Measurements from ENCODE around the gene PGBD4. TPM values are rescaled to one million over a fixed set of nuclear protein-coding genes. Genes with fewer than 3 reads are reported as not detected.

Gene PGBD4
- polyA plus RNA-seq (2012; ENCODE audit: insufficient read depth, insufficient read length) = 2.3 TPM

DNA sequence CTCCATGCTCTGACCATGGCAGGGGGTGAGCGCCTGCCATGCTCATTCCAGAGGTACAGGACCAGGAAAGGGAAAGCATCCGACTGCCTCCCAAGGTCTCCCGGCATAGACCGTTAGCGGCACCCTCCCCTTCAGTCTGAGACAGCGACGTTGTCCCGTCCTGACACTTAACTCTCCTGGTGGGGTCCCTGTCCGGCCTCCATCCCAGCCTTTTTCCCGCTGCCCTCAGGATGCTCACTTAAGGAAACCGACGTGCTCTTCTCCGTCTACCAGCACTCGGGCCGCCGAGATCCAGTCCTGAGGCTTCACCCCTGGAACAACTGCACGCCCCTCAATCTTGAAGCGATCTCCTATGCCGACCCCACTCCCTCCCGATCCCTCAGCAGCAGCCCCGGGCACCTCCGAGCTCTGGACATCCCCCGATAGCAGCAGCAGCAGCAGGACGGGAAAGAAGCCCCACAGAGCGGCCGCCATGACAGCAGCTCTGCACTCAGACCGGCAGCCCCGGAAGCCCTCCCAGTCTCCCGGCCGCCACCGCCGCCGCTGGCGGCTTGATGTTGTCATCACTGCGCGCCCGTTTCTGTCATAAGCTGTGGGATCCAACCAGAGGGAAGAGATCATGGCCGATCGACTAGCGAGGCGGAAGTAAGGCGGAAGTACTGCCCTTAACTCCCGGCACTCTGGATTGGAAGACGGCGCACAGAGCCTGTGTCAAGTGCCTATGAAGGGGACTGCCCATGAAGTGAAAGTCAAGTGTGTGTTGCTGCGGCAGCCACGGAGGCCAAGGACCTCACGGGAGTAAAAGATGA lies at the start of gene PGBD4, which contains the start of gene EMC7:
TSS of gene PGBD4 (plus strand) at position 718 of the 809 bp plus-strand sequence. CDS start 449 bp downstream, outside the sequence.
TSS of gene EMC7 (minus strand) at position 497 of the 809 bp plus-strand sequence. CDS start at position 474, 23 bp downstream.
- H3K4me3 ChIP-seq (ENCODE audit: low read length) = peak within 1 kb of the TSS; percentile 80
- DNase-seq (ENCODE audit: low read depth, low spot score) = peak; percentile 99

DNA sequence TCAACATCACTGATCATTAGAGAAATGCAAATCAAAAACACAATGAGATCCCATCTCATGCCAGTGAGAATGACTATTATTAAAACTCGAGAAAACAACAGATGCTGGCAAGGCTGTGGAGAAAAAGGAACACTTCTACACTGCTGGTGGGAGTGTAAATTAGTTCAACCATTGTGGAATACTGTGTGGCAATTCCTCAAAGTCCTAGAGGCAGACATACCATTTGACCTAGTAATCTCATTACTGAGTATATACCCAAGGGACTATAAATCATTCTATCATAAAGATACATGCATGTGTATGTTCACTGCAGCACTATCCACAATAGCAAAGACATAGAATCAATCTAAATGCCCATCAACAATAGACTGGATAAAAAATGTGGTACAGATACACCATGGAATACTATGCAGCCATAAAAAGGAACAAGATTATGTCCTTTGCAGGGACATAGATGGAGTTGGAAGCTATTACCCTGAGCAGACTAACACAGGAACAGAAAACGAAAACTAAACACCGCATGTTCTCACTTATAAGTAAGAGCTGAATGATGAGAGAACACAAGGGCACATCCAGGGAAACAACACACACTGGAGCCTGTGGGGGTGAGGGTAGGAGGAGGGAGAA lies 47.7 kb upstream of the PGBD4 start:
- no peak overlapping the region for H3K4me3 ChIP-seq (ENCODE audit: low read length)
- DNase-seq (ENCODE audit: low read depth, low spot score) = no peak

DNA sequence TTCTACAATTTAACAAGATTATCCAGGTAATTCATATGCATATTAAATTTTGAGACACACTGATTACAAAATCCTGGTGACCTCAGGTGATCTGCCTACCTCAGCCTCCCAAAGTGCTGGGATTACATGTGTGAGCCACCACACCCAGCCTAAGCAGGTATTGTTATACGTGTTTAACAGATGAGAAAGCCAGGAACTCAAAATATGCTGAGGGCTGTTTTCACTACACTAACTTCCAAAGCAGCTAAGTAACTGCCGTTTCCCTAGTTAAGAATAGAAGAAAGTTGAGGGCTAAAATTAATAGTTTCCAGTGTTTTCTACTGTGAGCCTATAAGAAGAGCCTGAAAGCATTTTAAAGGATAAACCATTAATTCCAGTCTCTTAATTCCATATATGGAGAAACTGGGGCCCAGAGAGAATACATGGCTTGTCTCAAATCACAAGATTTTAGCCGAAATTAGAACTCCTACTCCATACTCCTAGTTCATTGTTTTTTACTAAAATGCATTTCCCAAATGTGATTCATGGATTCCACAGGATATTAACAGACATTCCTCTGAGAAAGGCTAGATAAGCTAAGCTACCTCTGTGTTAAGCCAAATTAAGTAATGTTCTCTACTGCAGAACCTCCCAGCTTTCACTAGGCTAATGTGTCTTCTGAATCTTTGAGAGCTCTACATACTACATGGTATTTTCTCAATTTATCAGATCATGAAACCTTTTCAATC lies 45.9 kb upstream of the PGBD4 start:
- DNase-seq (ENCODE audit: low read depth, low spot score) = no peak
- H3K4me3 ChIP-seq (ENCODE audit: low read length) = no peak overlapping the region

DNA sequence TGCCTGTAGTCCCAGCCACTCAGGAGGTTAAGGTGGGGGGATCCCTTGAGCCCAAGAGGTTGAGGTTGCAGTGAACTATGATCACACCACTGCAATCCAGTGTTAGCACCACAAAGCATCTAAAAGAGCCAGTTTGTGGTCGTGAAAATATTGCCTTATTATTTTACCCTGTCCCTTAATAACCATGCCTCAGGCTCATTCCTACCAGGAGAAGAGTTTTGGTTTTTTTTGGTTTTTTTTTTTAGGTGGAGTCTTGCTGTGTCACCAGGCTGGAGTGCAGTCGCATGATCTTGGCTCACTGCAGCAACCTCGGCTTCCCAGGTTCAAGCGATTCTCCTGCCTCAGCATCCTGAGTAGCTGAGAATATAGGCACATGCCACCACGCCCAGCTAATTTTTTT lies 45.0 kb upstream of the PGBD4 start:
- no peak overlapping the region for H3K4me3 ChIP-seq (ENCODE audit: low read length)
- no peak for DNase-seq (ENCODE audit: low read depth, low spot score)

DNA sequence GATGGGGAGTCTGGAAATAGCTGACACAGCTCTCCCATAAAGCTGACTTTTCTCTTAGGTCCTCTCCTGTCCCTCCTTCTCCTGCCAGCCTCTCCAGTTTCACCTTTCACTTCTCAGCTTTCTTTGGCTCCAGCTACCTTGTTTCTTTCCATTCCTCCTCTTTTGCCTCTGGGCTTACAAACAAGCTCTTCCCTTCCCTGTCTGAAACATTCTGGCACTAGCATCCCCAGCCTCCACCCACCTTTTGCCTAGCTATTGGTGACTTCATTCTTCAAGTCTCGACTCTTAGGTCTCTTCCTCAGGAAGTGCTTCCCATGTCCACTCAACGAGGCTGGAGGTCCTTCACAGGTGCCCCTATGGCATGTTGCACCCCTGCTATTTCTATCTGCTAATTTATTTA lies 42.4 kb upstream of the PGBD4 start:
- no peak overlapping the region for H3K4me3 ChIP-seq (ENCODE audit: low read length)
- DNase-seq (ENCODE audit: low read depth, low spot score) = no peak

DNA sequence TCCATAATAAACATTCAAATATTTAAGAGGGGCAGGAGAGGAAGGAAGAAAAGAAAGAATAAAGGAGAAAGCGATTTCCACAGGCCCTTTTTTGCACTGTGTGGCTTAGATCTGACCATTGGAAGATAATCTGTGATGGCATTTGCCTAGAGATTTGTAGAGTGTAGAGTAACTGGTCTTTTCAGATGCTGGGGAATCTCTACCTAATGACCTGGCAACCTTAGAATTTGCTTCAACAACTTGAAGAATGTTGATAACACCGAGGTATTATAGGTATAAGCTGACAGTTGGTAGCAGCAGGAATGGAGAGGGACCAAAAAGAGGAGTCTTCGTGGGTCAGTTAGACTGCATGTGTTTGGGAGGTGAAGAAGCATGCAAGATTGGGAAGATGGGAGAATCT lies 41.9 kb upstream of the PGBD4 start:
- DNase-seq (ENCODE audit: low read depth, low spot score) = no peak
- H3K4me3 ChIP-seq (ENCODE audit: low read length) = no peak overlapping the region

DNA sequence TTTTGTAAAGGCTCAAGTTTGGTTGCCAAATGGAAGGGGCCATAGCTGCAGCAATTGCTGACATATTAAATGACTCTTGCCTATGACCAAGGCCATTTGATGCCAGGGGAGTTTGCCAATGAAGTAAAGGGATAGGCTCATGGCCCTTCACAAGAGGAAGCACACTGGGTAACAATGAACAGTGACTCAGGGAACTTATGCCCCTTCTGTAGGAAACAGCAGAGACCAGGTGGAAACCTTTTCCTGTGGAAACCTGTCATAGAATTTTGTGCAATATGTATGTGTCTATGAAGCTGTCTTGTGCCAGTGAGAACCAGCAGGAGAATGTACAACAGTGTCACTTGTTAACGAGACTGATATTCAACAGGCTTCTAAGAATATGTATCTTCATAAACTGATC lies 37.4 kb upstream of the PGBD4 start:
- H3K4me3 ChIP-seq (ENCODE audit: low read length) = no peak overlapping the region

DNA sequence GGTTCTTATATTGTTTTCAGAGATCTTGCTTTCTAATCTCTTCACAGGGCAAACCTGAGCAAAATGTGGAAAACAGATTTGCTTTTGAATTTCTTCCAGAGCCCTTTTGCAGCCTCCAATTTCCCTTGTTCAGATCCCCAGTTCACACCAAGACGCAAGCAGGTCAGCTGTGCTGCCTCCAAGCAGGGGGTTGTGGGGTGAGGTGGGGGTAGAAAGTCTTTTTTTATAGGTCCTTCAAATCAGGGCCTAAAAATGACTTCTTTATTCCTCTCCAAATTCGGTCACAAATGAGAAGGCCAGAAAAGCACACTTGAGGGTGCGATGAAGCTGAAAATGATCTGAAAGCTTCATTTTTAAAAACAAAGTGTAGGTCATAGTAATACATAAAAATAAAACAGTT lies 36.6 kb upstream of the PGBD4 start:
- H3K4me3 ChIP-seq (ENCODE audit: low read length) = no peak overlapping the region
- no peak for DNase-seq (ENCODE audit: low read depth, low spot score)

More for the DNA sequence above, 37.4 kb upstream of the PGBD4 start:
- DNase-seq (ENCODE audit: low read depth, low spot score) = no peak

DNA sequence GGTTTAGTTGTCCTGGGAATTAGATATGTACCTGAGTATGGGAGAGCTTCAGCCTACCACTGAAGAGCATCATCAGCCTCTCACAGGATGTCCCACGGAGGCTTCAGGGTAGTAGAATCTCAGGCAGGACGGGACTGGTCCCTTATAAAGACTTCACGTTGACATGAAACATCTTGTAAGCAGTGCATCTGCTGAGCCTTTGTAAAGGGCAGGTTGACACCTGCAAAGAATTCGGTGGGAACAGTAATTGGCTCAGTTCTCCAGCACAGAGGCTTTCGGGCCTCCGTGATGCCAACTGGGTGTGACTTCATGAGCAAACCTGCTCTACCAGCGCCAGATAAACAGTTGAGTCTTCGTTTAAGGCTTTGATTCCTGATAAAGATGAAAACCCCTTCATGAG lies 35.9 kb upstream of the PGBD4 start:
- no peak for DNase-seq (ENCODE audit: low read depth, low spot score)

DNA sequence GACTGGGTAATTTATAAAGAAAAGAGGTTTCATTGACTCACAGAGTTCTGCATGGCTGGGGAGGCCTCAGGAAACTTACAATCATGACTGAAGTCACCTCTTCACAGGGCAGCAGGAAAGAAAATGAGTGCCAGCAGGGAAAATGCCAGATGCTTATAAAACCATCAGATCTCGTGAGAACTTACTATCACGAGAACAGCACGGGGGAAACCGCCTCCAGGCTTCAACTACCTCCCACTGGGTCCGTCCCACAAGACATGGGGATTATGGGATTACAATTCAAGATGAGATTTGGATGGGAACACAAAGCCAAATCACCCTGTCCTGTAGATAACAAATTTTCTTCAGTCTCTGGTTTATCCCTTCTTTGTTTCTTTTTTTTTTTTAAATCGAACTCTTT lies 31.9 kb upstream of the PGBD4 start:
- H3K4me3 ChIP-seq (ENCODE audit: low read length) = no peak overlapping the region
- DNase-seq (ENCODE audit: low read depth, low spot score) = no peak

More for the DNA sequence above, 35.9 kb upstream of the PGBD4 start:
- no peak overlapping the region for H3K4me3 ChIP-seq (ENCODE audit: low read length)

DNA sequence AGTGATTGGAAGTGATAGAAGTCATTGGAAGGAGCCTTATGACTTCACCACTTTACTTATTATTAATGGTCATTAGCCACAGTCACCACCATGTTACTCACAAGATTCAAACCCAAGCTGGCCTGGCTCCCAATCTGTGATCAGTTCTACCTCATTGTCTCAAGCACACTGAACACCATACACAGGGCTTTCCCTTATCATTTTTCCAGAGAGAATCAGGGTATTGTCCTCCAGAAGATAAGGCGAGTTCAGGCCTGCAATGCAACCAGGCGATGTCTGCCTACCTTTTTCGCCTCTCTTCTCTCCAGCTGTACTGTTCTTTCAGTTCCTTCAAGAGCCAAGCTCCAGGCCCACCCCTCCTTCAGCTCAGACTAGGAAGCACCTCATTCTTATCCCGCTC lies 25.1 kb upstream of the PGBD4 start:
- no peak for DNase-seq (ENCODE audit: low read depth, low spot score)
- H3K4me3 ChIP-seq (ENCODE audit: low read length) = no peak overlapping the region

DNA sequence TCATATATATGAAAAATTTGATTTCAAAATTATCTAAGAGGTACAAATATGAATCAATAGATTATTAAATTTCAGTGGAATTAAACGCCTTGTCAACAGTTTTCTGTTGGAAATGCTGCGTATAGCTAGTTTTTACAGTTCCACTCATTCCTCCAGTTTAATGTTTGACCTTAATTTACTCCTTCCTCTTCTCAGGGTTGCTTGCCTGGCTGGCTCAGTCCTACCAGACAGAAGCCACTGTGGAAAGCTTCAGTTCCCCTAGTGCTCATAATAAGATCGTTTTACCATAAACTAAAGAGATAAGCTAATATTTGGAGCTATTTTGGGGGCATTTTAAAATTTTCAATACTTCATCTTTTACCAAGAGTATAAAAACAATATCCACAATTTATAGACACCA lies 23.0 kb upstream of the PGBD4 start:
- DNase-seq (ENCODE audit: low read depth, low spot score) = no peak
- H3K4me3 ChIP-seq (ENCODE audit: low read length) = no peak overlapping the region

DNA sequence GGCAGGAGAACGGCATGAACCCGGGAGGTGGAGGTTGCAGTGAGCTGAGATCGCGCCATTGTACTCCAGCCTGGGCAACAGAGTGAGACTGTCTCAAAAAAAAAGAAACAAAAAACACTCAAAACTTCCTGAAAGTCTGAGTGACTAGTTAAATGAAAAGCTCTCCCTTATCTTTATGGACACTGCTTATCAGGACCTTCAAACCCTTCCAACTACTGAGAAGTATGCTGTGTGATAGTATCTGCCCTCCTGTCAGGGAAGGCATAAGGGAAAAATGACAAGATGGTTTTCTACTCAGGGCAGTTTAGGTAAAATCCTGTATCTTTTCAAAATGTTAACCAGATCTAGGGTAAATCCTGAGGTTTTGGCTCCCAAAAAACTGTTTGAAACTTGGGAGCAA lies 22.0 kb upstream of the PGBD4 start:
- H3K4me3 ChIP-seq (ENCODE audit: low read length) = no peak overlapping the region
- no peak for DNase-seq (ENCODE audit: low read depth, low spot score)

DNA sequence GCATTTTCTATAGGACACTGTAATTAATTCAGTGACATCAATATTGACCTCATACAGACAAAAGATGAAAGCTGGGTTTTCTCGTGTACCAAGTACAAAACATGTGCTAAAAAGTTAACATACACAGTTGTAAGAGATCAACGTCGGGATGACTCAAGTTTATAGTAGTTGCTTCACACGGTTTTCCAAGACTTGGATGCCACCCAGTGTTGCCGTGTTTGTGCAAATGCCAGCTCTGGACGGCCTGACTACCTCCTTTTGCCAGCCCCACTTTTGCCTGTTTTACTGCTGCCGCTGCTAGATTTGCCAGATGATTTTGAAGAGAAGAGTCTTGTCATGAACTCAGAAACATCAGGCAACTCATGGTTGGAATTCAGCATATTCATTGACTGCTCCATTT lies 17.8 kb upstream of the PGBD4 start:
- no peak for DNase-seq (ENCODE audit: low read depth, low spot score)
- no peak overlapping the region for H3K4me3 ChIP-seq (ENCODE audit: low read length)

DNA sequence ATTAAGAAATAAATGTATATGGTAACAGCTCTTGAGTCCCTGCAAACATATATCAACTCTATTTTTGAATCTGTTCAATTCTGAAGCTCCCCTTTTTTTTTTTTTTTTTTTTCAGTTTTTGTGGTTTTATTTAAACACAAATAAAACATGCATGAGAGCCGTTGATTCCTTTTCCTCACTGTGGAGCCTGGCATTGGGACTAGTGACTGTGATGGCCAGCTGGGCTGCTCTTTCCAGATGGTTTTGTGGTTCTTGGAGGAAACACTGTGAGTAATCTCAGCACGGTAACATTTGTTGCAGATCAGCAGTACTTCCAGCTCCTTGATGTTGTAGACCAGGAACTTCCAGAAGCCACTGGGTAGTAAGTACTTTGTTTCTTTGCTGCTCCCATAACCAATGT lies 16.1 kb upstream of the PGBD4 start:
- DNase-seq (ENCODE audit: low read depth, low spot score) = no peak
- no peak overlapping the region for H3K4me3 ChIP-seq (ENCODE audit: low read length)

DNA sequence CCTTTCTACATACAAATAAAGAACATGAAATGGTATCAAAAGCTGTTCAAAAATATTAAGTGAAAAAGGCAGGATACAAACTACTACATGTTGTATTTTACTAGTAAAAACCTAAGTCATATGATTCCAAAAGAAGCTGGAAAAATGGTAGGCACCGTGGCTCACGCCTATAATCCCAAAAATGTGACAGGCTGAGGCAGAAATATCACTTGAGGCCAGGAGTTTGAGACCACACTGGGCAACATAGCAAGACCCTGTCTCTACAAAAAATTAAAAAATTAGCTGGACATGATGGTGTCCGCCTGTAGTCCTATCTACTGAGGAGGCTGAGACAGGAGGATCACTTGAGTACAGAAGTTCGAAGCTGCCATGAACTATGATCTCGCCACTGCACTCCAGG lies 2.0 kb upstream of the PGBD4 start:
- H3K4me3 ChIP-seq (ENCODE audit: low read length) = no peak overlapping the region

DNA sequence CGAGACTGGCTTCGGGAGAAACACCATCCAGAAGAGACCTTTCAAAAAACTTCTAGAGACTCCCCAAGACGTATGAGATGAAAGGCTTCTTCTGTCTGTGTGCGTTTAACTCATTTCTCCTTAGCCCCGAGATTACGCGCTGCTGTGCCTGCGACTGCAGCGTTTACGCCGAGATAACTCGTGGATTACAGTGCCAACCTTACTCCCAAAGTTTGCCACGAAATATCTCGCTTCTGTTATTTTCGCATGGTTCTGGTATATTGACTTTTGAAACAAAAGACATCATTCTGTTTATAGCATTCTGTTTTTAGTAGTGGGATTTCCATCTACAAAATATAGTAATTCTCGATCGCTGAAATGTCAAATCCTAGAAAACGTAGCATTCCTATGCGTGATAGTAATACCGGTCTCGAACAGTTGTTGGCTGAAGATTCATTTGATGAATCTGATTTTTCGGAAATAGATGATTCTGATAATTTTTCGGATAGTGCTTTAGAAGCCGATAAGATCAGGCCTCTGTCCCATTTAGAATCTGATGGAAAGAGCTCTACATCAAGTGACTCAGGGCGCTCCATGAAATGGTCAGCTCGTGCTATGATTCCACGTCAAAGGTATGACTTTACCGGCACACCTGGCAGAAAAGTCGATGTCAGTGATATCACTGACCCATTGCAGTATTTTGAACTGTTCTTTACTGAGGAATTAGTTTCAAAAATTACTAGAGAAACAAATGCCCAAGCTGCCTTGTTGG lies 467 bp downstream of the PGBD4 start:
- peak overlapping the region; percentile 80 for H3K4me3 ChIP-seq (ENCODE audit: low read length)
- DNase-seq (ENCODE audit: low read depth, low spot score) = no peak

More for the DNA sequence above, 2.0 kb upstream of the PGBD4 start:
- no peak for DNase-seq (ENCODE audit: low read depth, low spot score)

DNA sequence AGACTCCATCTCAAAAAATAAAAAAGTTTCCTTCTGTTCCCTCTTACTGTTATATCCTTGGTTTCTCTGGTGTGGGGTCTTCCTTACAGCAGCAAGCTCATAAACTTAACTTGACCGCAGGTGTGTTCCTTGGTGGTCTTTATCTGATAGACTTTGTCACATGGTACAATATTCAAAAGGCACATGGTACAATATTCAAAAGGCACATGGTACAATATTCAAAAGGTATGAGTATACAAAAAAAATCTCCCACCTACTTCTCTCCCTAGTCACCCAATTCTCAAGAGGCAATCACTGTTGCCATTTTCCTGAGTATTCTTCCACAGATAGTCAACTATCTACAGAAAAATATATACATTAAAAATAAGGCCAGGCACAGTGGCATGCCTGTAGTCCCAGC lies 4.5 kb downstream of the PGBD4 start:
- H3K4me3 ChIP-seq (ENCODE audit: low read length) = no peak overlapping the region
- DNase-seq (ENCODE audit: low read depth, low spot score) = no peak

DNA sequence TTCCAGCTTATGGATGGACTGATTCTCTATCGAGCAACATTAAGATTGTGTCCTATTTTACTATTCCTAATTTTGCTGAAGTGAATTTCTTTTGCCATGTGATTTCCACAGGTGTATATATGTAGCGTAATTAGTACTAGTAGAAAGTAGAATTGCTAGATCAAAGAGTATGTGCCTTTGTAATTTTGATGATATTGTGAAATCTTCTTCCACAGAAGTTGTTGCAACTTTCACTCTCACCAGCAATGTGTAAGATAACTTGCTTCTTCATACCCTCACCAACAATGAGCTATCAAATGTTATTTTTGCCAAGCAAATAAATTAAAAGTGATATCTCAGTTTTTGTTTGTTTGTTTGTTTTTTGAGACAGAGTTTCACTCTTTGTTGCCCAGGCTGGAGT lies 5.4 kb downstream of the PGBD4 start:
- H3K4me3 ChIP-seq (ENCODE audit: low read length) = no peak overlapping the region
- DNase-seq (ENCODE audit: low read depth, low spot score) = no peak

Data from Jurkat, Clone E6-1 (cell line).